ENCODE results near the gene LPAR1. TPM values are rescaled to one million over a fixed set of nuclear protein-coding genes. Genes with fewer than 3 reads are reported as not detected.

The LPAR1 gene
- total and polyA plus RNA-seq, 2 of the 8 experiments (the other 6 are each of a cell fraction or from before 2014, with no cell fraction given), result 3.4 to 5.1 TPM

DNA sequence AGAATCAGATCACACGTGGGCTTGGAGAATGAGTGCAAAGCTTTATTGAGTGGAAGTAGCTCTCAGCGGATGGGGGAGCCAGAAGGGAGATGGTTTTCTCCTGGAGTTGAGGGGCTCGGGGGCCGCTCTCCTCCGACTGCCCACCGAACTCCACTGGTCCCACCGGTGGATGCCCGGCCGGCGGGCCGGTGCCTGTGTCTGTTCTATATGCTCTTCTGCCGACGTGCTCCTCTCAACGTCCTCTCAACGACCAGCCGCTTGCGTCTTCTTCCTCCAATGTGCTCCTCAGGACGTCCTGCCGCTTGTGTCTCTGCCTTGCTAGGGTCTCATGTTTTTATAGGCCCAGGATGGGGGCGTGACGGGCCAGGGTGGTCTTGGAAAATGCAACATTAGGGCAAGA lies 207.8 kb downstream of the LPAR1 start:
- Histone ChIP-seq H2BK12ac (ENCODE audit: low read depth, low read length) (no peak overlapping the region), H3K36me3 (ENCODE audit: control insufficient read depth in 2 of 4, insufficient read depth in 4 of 4, low read length in 3 of 4) (no peaks in the 10 kb centered on the region), H3K18ac (ENCODE audit: extremely low read depth, low read length) (no peak overlapping the region), H3K23me2 (ENCODE audit: low read depth, low read length) (no peaks in the 10 kb centered on the region), H2BK5ac (ENCODE audit: low read depth, low read length) (no peak overlapping the region), H2BK20ac (ENCODE audit: low read length) (no peak overlapping the region), H2BK15ac (ENCODE audit: low read length) (no peak overlapping the region), H3K9me3 (ENCODE audit: insufficient read depth in 2 of 2, low read depth in 1 of 2, low read length in 1 of 2) (peaks cover 0 to 8% of the 10 kb centered on the region in 2 experiments; a peak in 1 of 4 replicates), H2AFZ (ENCODE audit: low read length) (no peak overlapping the region), H4K5ac (ENCODE audit: insufficient read length, low read depth, low read length) (no peak overlapping the region), H4K8ac (ENCODE audit: extremely low read depth, insufficient read depth, low read length) (no peak overlapping the region; the same call in 1 of the 2 replicates), H2BK120ac (replicated peaks; ENCODE audit: low read depth, low read length) (no peak overlapping the region), H3K79me1 (ENCODE audit: low read depth, low read length) (no peaks in the 10 kb centered on the region), H3K56ac (replicated peaks; ENCODE audit: insufficient read length, low read depth, low read length) (no peak overlapping the region), H3K79me2 (ENCODE audit: control insufficient read depth in 1 of 2, insufficient read depth in 2 of 2, low read length in 2 of 2) (no peaks in the 10 kb centered on the region), H3K9ac (replicated peaks in 1 of 4; ENCODE audit: extremely low read depth in 1 of 4, low read depth in 3 of 4, low read length in 3 of 4) (no peak overlapping the region), H3K4me1 (replicated peaks in 1 of 4; ENCODE audit: control insufficient read depth in 3 of 4, insufficient read depth in 4 of 4, low read length in 3 of 4) (peaks cover 0 to 5% (median 0%) of the 10 kb centered on the region in 4 experiments; a peak in 1 of 7 replicates), H2AK5ac (ENCODE audit: low read depth, low read length) (no peak overlapping the region), H3K4me2 (ENCODE audit: insufficient read depth in 1 of 2, low read depth in 2 of 2, low read length in 2 of 2) (no peak overlapping the region), H3K27ac (ENCODE audit: low read depth, low read length) (no peak overlapping the region), H3K4me3 (ENCODE audit: extremely low read depth in 1 of 4, insufficient read depth in 2 of 4, low read depth in 3 of 4, low read length in 4 of 4) (no peak overlapping the region), H3K23ac (ENCODE audit: insufficient read length) (no peak overlapping the region), H3K14ac (ENCODE audit: insufficient read length) (no peak overlapping the region), H4K20me1 (replicated peaks in 1 of 2; ENCODE audit: control insufficient read depth in 1 of 2, insufficient read depth in 2 of 2, low read length in 2 of 2) (no peaks in the 10 kb centered on the region), H3K4ac (replicated peaks; ENCODE audit: insufficient read length, low read depth, low read length) (no peak overlapping the region), H3K27me3 (replicated peaks in 1 of 4; ENCODE audit: control insufficient read depth in 3 of 4, extremely low read depth in 1 of 4, insufficient read depth in 3 of 4, low read length in 3 of 4) (no peaks in the 10 kb centered on the region), H4K91ac (replicated peaks; ENCODE audit: insufficient read length, low read length) (no peak overlapping the region)
- FAIRE-seq (no peak), DNase-seq (ENCODE audit: low read depth in 1 of 2, low spot score in 2 of 2) (no peak)
- WGBS, 2 experiments (ENCODE audit: extremely low coverage in 1 of 2, insufficient coverage in 1 of 2, insufficient read length in 1 of 2, insufficient replicate concordance in 2 of 2, low coverage in 1 of 2, low lambda C conversion rate in 2 of 2, missing lambda C conversion rate in 1 of 2), result 91% methylated on average over 21 of the region's 21 CpGs; no CpG with 5 or more reads in 1 of the 2 experiments
- POLR2A ChIA-PET (ENCODE audit: partially characterized antibody), result no interaction called here
- CTCF ChIA-PET (ENCODE audit: partially characterized antibody), result interaction anchor here (0.6 kb wide), 1 partner anchor 10 kb away, joined by 3 read pairs; no protein-coding TSS in a partner anchor
- no peak for TF ChIP-seq RFX5 (IDR thresholded peaks at IDR 0.05; ENCODE audit: borderline replicate concordance, low read depth, low read length)
- TF ChIP-seq GTF2F1 (IDR thresholded peaks at IDR 0.05; ENCODE audit: borderline replicate concordance, low read depth, low read length), result no peak
- no peak for TF ChIP-seq SUZ12 (IDR thresholded peaks at IDR 0.05; ENCODE audit: low read length)
- no peak for TF ChIP-seq MAFK (IDR thresholded peaks at IDR 0.05; ENCODE audit: low read depth, low read length)
- no peak for TF ChIP-seq CREB1 (IDR thresholded peaks at IDR 0.05)
- no peak for TF ChIP-seq CBX8 (IDR thresholded peaks at IDR 0.05; ENCODE audit: borderline replicate concordance, low read depth, low read length)
- no peak for TF ChIP-seq CHD2 (IDR thresholded peaks at IDR 0.05; ENCODE audit: low read length)
- TF ChIP-seq KDM1A (IDR thresholded peaks at IDR 0.05; ENCODE audit: borderline replicate concordance, low read length), result no peak
- no peak for TF ChIP-seq CEBPB (IDR thresholded peaks at IDR 0.05; ENCODE audit: low read depth, low read length)
- no peak for TF ChIP-seq CTCF (IDR thresholded peaks at IDR 0.05; ENCODE audit: control extremely low read depth in 1 of 3, insufficient read depth in 1 of 3, low read depth in 1 of 3, low read length in 3 of 3)
